Measurements from ENCODE around the gene METTL14. TPM values are rescaled to one million over a fixed set of nuclear protein-coding genes. Genes with fewer than 3 reads are reported as not detected.
"Not testable (repeated sequence)": the region's sequence is repeated elsewhere in the genome, so short reads cannot be mapped to it uniquely, and the experiment has no call there.

METTL14 gene
- 23.0 TPM for total RNA-seq (2013)
- 10 to 100 TPM in 1 of 3 donors, 1 to 10 TPM in 2; 6.6 to 19.2 (median 8.2) TPM for polyA plus RNA-seq
- polyA minus RNA-seq, result 6.1 and 8.7 TPM in 2 replicates
- total RNA-seq, result 5.4 to 28.0 (median 18.0) reads per million in 11 experiments

DNA sequence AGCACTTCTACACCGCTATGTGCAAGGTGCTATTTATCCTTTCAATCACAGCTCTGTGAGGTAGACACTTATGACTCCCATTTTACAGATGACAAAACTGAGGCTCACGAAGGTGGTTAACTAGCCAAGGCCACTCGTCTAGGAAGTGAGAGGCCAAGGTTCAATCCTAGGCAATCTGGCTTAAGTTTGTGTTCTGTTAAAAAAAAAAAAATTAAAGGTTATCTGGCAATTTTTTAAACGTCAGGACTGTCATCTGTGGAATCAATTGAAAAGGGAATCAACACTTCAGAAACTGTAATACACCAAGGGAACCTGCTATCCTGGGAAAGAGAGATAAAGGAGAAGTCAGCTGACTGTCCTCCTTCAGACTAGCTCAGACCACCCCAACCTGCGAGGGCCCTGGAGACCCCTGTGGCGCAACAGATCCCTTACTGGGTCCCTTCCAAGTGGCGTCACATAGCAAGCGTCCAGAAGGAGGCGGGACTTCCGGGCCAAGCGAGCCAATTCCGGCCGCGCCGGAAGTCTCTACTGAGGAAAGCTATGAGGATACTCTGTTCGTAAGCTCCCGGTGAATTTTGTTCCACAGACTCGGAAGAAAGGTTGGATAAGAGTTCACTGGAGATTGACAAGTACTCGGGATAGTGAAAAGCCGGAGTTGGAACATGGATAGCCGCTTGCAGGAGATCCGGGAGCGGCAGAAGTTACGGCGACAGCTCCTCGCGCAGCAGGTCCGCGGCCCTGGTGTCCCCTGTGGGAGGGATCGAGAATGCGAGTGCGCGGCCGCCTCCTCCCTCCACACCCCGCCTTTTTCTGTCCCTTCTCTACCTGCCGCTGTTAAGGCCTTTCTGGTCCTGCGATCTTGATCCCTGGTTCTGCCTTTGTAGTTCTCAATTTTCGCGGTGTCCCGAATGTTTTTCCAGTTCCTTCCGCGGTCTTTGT is at the start of gene METTL14:
METTL14 (plus strand) TSS at position 520 of the 939 bp plus-strand sequence; CDS start at position 663, 143 bp downstream.
- H3K27me3 ChIP-seq (ENCODE audit: control insufficient read depth in 2 of 2, insufficient read depth in 2 of 2, low read length in 2 of 2), result no peaks in the 10 kb centered on the region
- DNase-seq, result peak; percentile 76 to 91 (median 85)
- H2AFZ ChIP-seq (ENCODE audit: insufficient read depth, low read depth, low read length, poor library complexity, severe bottlenecking), result peak within 1 kb of the TSS; percentile 85
- H3K36me3 ChIP-seq (replicated peaks in 1 of 2; ENCODE audit: control insufficient read depth in 1 of 2, insufficient read depth in 2 of 2, low read length in 2 of 2), result peaks cover 20 to 27% of the 10 kb centered on the region in 2 donors
- peaks cover 27% of the 10 kb centered on the region for H3K79me2 ChIP-seq (ENCODE audit: insufficient read depth, low read length)
- peaks cover 5% of the 10 kb centered on the region for H4K20me1 ChIP-seq (ENCODE audit: insufficient read depth, low read length)
- 2% methylated on average over 32 of the region's 42 CpGs for WGBS (ENCODE audit: insufficient coverage)
- Mint-ChIP-seq H3K4me1 (peaks cover 13% of the 10 kb centered on the region), H3K9me3 (peaks cover 0 to 2% (median 0%) of the 10 kb centered on the region in 7 donors), H3K36me3 (peaks cover 14 to 19% of the 10 kb centered on the region in 2 donors), H3K4me3 (peak within 1 kb of the TSS; percentile 87 to 98), H3K27ac (peak within 1 kb of the TSS; percentile 90 to 99 (median 96)), H3K27me3 (ENCODE audit: low read depth in 3 of 3) (peaks cover 2 to 5% (median 3%) of the 10 kb centered on the region in 3 donors)
- H3K27ac ChIP-seq (ENCODE audit: low read depth in 1 of 2, low read length in 2 of 2), result peak within 1 kb of the TSS; percentile 72 to 86
- peak within 1 kb of the TSS; percentile 73 to 85 (median 80) for H3K4me3 ChIP-seq (replicated peaks in 1 of 3; ENCODE audit: low read depth in 2 of 3, low read length in 3 of 3)
- H3K9me3 ChIP-seq (replicated peaks in 1 of 2; ENCODE audit: control insufficient read depth in 1 of 2, insufficient read depth in 1 of 2, low read length in 2 of 2), result no peaks in the 10 kb centered on the region
- peaks cover 10 to 11% of the 10 kb centered on the region in 2 donors for H3K4me1 ChIP-seq (ENCODE audit: control insufficient read depth in 1 of 2, insufficient read depth in 2 of 2, low read length in 2 of 2)
- peak within 1 kb of the TSS; percentile 69 for H3K9ac ChIP-seq (ENCODE audit: insufficient read depth, low read length, poor library complexity, severe bottlenecking)
- TF ChIP-seq, protein P1, sequence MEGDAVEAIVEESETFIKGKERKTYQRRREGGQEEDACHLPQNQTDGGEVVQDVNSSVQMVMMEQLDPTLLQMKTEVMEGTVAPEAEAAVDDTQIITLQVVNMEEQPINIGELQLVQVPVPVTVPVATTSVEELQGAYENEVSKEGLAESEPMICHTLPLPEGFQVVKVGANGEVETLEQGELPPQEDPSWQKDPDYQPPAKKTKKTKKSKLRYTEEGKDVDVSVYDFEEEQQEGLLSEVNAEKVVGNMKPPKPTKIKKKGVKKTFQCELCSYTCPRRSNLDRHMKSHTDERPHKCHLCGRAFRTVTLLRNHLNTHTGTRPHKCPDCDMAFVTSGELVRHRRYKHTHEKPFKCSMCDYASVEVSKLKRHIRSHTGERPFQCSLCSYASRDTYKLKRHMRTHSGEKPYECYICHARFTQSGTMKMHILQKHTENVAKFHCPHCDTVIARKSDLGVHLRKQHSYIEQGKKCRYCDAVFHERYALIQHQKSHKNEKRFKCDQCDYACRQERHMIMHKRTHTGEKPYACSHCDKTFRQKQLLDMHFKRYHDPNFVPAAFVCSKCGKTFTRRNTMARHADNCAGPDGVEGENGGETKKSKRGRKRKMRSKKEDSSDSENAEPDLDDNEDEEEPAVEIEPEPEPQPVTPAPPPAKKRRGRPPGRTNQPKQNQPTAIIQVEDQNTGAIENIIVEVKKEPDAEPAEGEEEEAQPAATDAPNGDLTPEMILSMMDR (IDR thresholded peaks at IDR 0.05), result no peak
- intact Hi-C loops (cut with micrococcal nuclease), result no loop called here
- peak within 1 kb of the TSS; percentile 84 for H3K4me2 ChIP-seq (replicated peaks; ENCODE audit: extremely low read depth, low read length, poor library complexity, severe bottlenecking)

DNA sequence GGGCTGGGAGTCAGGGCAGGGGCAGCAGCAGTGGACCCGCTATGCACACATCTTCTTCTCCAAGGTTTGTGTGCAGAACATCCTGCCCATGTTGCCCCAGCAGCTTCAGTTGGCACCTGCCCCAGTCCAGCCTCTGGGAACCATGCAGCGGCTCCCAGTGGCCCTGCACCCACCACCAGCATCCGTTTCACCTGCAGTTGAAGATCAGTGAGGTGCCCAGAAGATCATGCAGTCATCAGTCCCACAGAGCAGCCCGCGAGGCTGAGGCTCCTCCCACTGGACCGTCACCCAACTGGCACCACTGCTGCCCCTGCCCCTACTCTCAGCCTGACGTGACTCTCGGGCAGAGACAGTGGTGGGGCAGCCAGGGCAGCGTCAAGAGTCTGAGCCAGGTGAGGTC is 49.1 kb upstream of the METTL14 start:
- Mint-ChIP-seq H3K36me3 (peaks cover 13 to 30% of the 10 kb centered on the region in 2 donors), H3K27ac (peak overlapping the region in 1 of 7 donors; percentile 42)
- H3K4me3 Mint-ChIP-seq; H2AFZ ChIP-seq (ENCODE audit: insufficient read depth, low read depth, low read length, poor library complexity, severe bottlenecking); H3K27me3 Mint-ChIP-seq (ENCODE audit: low read depth in 3 of 3); H3K4me2 ChIP-seq (replicated peaks; ENCODE audit: extremely low read depth, low read length, poor library complexity, severe bottlenecking); H3K79me2 ChIP-seq (ENCODE audit: insufficient read depth, low read length); H3K27me3 ChIP-seq (ENCODE audit: control insufficient read depth in 2 of 2, insufficient read depth in 2 of 2, low read length in 2 of 2); H3K4me1 Mint-ChIP-seq; H3K27ac ChIP-seq (ENCODE audit: low read depth in 1 of 2, low read length in 2 of 2); H3K9me3 Mint-ChIP-seq; H3K9me3 ChIP-seq (replicated peaks in 1 of 2; ENCODE audit: control insufficient read depth in 1 of 2, insufficient read depth in 1 of 2, low read length in 2 of 2); H3K4me1 ChIP-seq (ENCODE audit: control insufficient read depth in 1 of 2, insufficient read depth in 2 of 2, low read length in 2 of 2); intact Hi-C loops (cut with micrococcal nuclease); H4K20me1 ChIP-seq (ENCODE audit: insufficient read depth, low read length); H3K9ac ChIP-seq (ENCODE audit: insufficient read depth, low read length, poor library complexity, severe bottlenecking); H3K36me3 ChIP-seq (replicated peaks in 1 of 2; ENCODE audit: control insufficient read depth in 1 of 2, insufficient read depth in 2 of 2, low read length in 2 of 2); H3K4me3 ChIP-seq (replicated peaks in 1 of 3; ENCODE audit: low read depth in 2 of 3, low read length in 3 of 3); DNase-seq: not testable (repeated sequence)
- 97% methylated on average over 3 of the region's 9 CpGs for WGBS (ENCODE audit: insufficient coverage)

DNA sequence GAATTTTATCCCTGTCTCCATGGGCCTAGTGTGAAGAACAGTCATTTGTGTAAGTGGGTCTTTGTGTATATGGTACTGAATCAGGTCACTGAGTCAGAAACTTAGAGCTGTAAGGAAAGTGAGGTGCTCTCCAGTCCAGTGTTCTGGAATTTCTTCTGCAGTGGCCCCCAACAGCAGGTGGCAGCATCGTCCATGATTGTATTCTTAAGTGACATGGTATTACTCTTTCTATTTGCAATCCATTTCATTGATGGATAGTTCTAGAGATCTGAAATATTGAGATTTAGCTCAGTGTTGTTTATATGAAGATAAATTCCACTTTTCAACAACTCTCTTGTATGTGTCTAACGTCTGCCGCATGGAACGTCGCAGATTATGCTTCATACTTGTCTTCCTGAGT is 20.5 kb upstream of the METTL14 start:
- H4K20me1 ChIP-seq (ENCODE audit: insufficient read depth, low read length); H3K9me3 Mint-ChIP-seq; H3K36me3 ChIP-seq (replicated peaks in 1 of 2; ENCODE audit: control insufficient read depth in 1 of 2, insufficient read depth in 2 of 2, low read length in 2 of 2); H3K4me3 ChIP-seq (replicated peaks in 1 of 3; ENCODE audit: low read depth in 2 of 3, low read length in 3 of 3); DNase-seq; H3K9ac ChIP-seq (ENCODE audit: insufficient read depth, low read length, poor library complexity, severe bottlenecking); H3K4me2 ChIP-seq (replicated peaks; ENCODE audit: extremely low read depth, low read length, poor library complexity, severe bottlenecking); H3K4me3 Mint-ChIP-seq; H3K36me3 Mint-ChIP-seq; H3K27ac ChIP-seq (ENCODE audit: low read depth in 1 of 2, low read length in 2 of 2); H3K27me3 Mint-ChIP-seq (ENCODE audit: low read depth in 3 of 3); H2AFZ ChIP-seq (ENCODE audit: insufficient read depth, low read depth, low read length, poor library complexity, severe bottlenecking); H3K79me2 ChIP-seq (ENCODE audit: insufficient read depth, low read length); H3K4me1 Mint-ChIP-seq; H3K27me3 ChIP-seq (ENCODE audit: control insufficient read depth in 2 of 2, insufficient read depth in 2 of 2, low read length in 2 of 2); H3K27ac Mint-ChIP-seq; H3K9me3 ChIP-seq (replicated peaks in 1 of 2; ENCODE audit: control insufficient read depth in 1 of 2, insufficient read depth in 1 of 2, low read length in 2 of 2); H3K4me1 ChIP-seq (ENCODE audit: control insufficient read depth in 1 of 2, insufficient read depth in 2 of 2, low read length in 2 of 2); intact Hi-C loops (cut with micrococcal nuclease): not testable (repeated sequence)
- WGBS (ENCODE audit: insufficient coverage), result no CpG with 5 or more reads among the region's 5 CpGs
